Measurements from ENCODE around the gene SOX30. TPM values are rescaled to one million over a fixed set of nuclear protein-coding genes. Genes with fewer than 3 reads are reported as not detected.
"Not testable (repeated sequence)": the region's sequence is repeated elsewhere in the genome, so short reads cannot be mapped to it uniquely, and the experiment has no call there.

Gene SOX30
- total RNA-seq (not detected in 2 replicates), polyA plus RNA-seq (0.44 TPM in 1 of 2 replicates, not detected in the other)

DNA sequence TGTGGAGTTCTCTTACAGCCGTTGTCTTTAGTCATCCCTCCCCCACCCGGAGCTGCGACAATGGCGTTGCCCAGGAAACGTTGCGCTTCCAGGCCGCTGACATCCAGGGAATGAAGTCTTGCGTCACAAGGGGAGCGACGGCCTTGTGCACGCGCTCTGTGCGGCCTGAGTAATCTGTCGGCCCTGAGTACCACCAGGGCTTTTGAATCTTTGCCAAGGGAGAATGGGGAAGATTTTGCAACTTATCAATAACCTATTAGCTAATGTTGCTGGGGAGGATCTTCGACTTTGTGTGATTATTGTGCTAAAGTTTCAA lies at the start of gene SOX30:
Gene SOX30 (minus strand): TSS at position 62 of the 316 bp plus-strand sequence. CDS start 360 bp downstream, outside the sequence.
- 97% methylated on average over 15 of the region's 15 CpGs for WGBS (ENCODE audit: low lambda C conversion rate, missing lambda C conversion rate)
- Histone ChIP-seq H3K4me2 (no peak within 1 kb of the TSS), H3K27me3 (no peaks in the 10 kb centered on the region), H3K4me3 (no peak within 1 kb of the TSS), H2AFZ (no peak within 1 kb of the TSS), H3K9me2 (replicated peaks; ENCODE audit: insufficient read depth) (no peaks in the 10 kb centered on the region), H4K20me1 (ENCODE audit: insufficient read depth, poor library complexity, severe bottlenecking) (no peaks in the 10 kb centered on the region), H3K4me1 (ENCODE audit: insufficient read depth) (no peaks in the 10 kb centered on the region), H3K9me3 (ENCODE audit: low read depth) (no peaks in the 10 kb centered on the region), H3K27ac (no peak within 1 kb of the TSS), H3K79me2 (no peaks in the 10 kb centered on the region), H3K36me3 (replicated peaks; ENCODE audit: insufficient read depth, low read depth) (no peaks in the 10 kb centered on the region)
- no peak for DNase-seq (ENCODE audit: low spot score)
- TF ChIP-seq, protein P1, sequence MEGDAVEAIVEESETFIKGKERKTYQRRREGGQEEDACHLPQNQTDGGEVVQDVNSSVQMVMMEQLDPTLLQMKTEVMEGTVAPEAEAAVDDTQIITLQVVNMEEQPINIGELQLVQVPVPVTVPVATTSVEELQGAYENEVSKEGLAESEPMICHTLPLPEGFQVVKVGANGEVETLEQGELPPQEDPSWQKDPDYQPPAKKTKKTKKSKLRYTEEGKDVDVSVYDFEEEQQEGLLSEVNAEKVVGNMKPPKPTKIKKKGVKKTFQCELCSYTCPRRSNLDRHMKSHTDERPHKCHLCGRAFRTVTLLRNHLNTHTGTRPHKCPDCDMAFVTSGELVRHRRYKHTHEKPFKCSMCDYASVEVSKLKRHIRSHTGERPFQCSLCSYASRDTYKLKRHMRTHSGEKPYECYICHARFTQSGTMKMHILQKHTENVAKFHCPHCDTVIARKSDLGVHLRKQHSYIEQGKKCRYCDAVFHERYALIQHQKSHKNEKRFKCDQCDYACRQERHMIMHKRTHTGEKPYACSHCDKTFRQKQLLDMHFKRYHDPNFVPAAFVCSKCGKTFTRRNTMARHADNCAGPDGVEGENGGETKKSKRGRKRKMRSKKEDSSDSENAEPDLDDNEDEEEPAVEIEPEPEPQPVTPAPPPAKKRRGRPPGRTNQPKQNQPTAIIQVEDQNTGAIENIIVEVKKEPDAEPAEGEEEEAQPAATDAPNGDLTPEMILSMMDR (IDR thresholded peaks at IDR 0.05; ENCODE audit: poor library complexity): no peak
- TF ChIP-seq EZH2phosphoT487 (IDR thresholded peaks at IDR 0.05; ENCODE audit: low read depth, severe bottlenecking, unreplicated experiment) (no peak), EZH2 (IDR thresholded peaks at IDR 0.05; ENCODE audit: borderline replicate concordance) (no peak)

DNA sequence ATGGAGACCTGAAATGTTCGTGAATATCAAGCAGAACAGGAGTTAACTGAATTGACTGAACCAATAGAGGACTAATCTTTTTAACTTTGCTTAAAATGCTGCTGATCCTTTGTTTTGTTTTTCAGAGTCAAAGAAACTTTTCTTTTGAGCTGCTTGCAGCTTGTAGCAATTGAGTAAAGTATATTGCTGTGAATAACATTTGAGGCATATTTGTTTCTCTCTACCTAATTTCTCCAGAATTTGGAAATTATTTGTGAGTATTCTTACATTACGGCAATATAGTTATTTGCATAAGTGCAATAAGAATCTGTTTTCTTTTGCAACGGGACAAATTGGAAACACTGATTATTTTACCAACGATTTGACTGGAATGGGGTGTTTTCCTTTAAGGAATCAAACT lies 46.4 kb upstream of the SOX30 start:
- not testable (repeated sequence) for H4K20me1 ChIP-seq (ENCODE audit: insufficient read depth, poor library complexity, severe bottlenecking); H3K27me3 ChIP-seq; H3K4me2 ChIP-seq; DNase-seq (ENCODE audit: low spot score); H3K79me2 ChIP-seq; H3K4me1 ChIP-seq (ENCODE audit: insufficient read depth); H3K27ac ChIP-seq; H3K36me3 ChIP-seq (replicated peaks; ENCODE audit: insufficient read depth, low read depth); H3K4me3 ChIP-seq; H3K9me3 ChIP-seq (ENCODE audit: low read depth); H3K9me2 ChIP-seq (replicated peaks; ENCODE audit: insufficient read depth); H2AFZ ChIP-seq
- WGBS (ENCODE audit: low lambda C conversion rate, missing lambda C conversion rate): 93% methylated on average over 4 of the region's 4 CpGs

DNA sequence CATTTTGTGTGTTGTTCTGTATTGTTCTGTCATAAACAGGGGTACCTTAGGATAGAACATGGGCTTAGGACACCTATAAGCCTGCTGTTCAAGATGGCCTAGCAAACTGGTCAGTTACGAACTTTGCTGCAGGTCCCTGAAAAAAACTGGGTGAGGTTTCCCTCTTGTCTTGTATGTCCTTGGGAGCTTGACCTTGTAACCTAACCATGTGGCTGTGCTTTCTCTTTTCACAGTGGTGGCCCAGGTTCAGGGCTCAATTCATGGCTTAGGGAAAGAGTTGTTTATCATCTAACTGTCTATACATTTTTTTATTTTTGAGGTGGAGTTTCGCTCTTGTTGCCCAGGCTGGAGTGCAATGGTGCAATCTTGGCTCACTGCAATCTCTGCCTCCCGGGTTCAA lies 43.9 kb upstream of the SOX30 start:
- WGBS (ENCODE audit: low lambda C conversion rate, missing lambda C conversion rate): 92% methylated on average over 3 of the region's 3 CpGs
- H2AFZ ChIP-seq; H4K20me1 ChIP-seq (ENCODE audit: insufficient read depth, poor library complexity, severe bottlenecking); H3K9me2 ChIP-seq (replicated peaks; ENCODE audit: insufficient read depth); H3K79me2 ChIP-seq; DNase-seq (ENCODE audit: low spot score); H3K9me3 ChIP-seq (ENCODE audit: low read depth); H3K27ac ChIP-seq; H3K4me1 ChIP-seq (ENCODE audit: insufficient read depth); H3K36me3 ChIP-seq (replicated peaks; ENCODE audit: insufficient read depth, low read depth); H3K4me2 ChIP-seq; H3K27me3 ChIP-seq; H3K4me3 ChIP-seq: not testable (repeated sequence)

DNA sequence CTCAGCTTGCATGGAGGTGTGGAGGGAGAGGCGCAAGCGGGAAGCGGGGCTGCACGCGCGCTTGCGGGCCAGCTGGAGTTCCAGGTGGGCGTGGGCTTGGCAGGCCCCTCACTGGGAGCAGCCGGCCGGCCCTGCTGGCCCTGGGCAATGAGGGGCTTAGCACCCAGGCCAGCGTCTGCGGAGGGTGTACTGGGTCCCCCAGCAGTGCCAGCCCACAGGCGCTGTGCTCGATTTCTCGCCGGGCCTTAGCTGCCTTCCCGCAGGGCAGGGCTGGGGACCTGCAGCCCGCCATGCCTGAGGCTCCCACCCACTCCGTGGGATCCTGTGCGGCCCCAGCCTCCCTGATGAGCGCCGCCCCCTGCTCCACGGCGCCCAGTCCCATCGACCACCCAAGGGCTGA lies 41.6 kb upstream of the SOX30 start:
- not testable (repeated sequence) for H3K4me1 ChIP-seq (ENCODE audit: insufficient read depth); H2AFZ ChIP-seq; H3K9me2 ChIP-seq (replicated peaks; ENCODE audit: insufficient read depth); H3K4me3 ChIP-seq; H3K27me3 ChIP-seq; H3K4me2 ChIP-seq; H4K20me1 ChIP-seq (ENCODE audit: insufficient read depth, poor library complexity, severe bottlenecking); H3K9me3 ChIP-seq (ENCODE audit: low read depth); DNase-seq (ENCODE audit: low spot score); H3K27ac ChIP-seq; H3K79me2 ChIP-seq; H3K36me3 ChIP-seq (replicated peaks; ENCODE audit: insufficient read depth, low read depth)
- 95% methylated on average over 25 of the region's 25 CpGs for WGBS (ENCODE audit: low lambda C conversion rate, missing lambda C conversion rate)

DNA sequence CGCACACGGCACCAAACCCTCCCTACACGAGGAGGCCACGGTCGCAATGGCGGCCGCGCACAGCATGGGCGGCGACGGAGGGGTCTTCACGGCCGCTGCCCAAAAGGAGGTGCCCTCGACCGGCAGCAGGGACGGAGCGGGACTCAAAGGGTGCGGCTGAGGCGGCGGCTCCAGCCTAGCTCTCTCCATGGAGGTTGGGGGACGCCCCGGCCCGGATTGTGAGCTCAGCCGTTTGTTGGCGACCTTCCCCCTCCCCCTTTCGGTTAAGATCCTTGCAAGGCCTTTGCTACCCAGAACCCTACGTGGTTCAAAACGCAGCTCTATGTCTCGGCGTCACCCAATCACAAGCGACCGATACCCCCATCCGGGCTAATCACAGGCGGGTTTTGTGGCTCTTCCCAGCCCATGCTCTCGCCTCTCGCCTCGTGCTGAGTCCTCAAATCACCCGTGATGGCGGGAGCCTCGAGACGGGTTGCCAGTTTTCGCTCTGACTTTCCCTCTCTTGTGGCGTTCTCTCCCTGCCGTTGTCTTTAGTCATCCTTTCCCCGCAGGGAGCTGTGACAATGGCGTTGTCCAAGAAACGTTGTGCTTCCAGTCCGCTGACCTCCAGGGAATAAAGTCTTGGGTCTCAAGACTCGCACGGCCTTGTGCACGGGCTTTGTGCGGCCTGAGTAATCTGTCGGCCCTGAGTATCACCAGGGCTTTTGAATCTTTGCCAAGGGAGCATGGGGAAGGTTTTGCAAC lies 38.6 kb upstream of the SOX30 start:
- Histone ChIP-seq H2AFZ (no peak overlapping the region), H3K27me3 (no peaks in the 10 kb centered on the region), H3K4me2 (no peak overlapping the region), H3K9me3 (ENCODE audit: low read depth) (no peaks in the 10 kb centered on the region), H3K36me3 (replicated peaks; ENCODE audit: insufficient read depth, low read depth) (no peaks in the 10 kb centered on the region), H3K4me3 (no peak overlapping the region), H3K27ac (no peak overlapping the region), H4K20me1 (ENCODE audit: insufficient read depth, poor library complexity, severe bottlenecking) (no peaks in the 10 kb centered on the region), H3K79me2 (no peaks in the 10 kb centered on the region), H3K4me1 (ENCODE audit: insufficient read depth) (peaks cover 12% of the 10 kb centered on the region), H3K9me2 (replicated peaks; ENCODE audit: insufficient read depth) (no peaks in the 10 kb centered on the region)
- 98% methylated on average over 51 of the region's 53 CpGs for WGBS (ENCODE audit: low lambda C conversion rate, missing lambda C conversion rate)
- TF ChIP-seq, protein P1 (IDR thresholded peaks at IDR 0.05; ENCODE audit: poor library complexity): no peak
- TF ChIP-seq EZH2 (IDR thresholded peaks at IDR 0.05; ENCODE audit: borderline replicate concordance) (no peak), EZH2phosphoT487 (IDR thresholded peaks at IDR 0.05; ENCODE audit: low read depth, severe bottlenecking, unreplicated experiment) (no peak)
- DNase-seq (ENCODE audit: low spot score): no peak

Data from hepatocyte (in vitro differentiated cells).